Type B pancreatic cell (in vitro differentiated cells): ENCODE measurements around the gene HHIPL1. TPM values are rescaled to one million over a fixed set of nuclear protein-coding genes. Genes with fewer than 3 reads are reported as not detected.

Source experiments
- DNase-seq: peaks from one replicate; pipeline ENCODE4 v3.0.0; 2021; ENCODE audit warnings: mixed read lengths; ENCODE audit not compliant: unreplicated experiment; ENCODE audit errors: extremely low spot score
- H3K27ac Mint-ChIP-seq: 2 replicates; pipeline ENCODE4 v1.8.0; 2021; ENCODE audit warnings: mild to moderate bottlenecking, mixed read lengths
- H3K27me3 Mint-ChIP-seq: 2 replicates; pipeline ENCODE4 v1.8.0; 2021; ENCODE audit warnings: mixed read lengths
- H3K36me3 Mint-ChIP-seq: 2 replicates; pipeline ENCODE4 v1.8.0; 2021; ENCODE audit warnings: mixed read lengths
- H3K4me1 Mint-ChIP-seq: one replicate; pipeline ENCODE4 v1.8.0; 2021; ENCODE audit warnings: mixed read lengths; ENCODE audit not compliant: unreplicated experiment
- H3K4me3 Mint-ChIP-seq: 2 replicates; pipeline ENCODE4 v1.8.0; 2021; ENCODE audit warnings: mild to moderate bottlenecking, mixed read lengths
- H3K9me3 Mint-ChIP-seq: 2 replicates; pipeline ENCODE4 v1.8.0; 2021; ENCODE audit warnings: mixed read lengths
- total RNA-seq: library from RNA; stranded (reverse); gene quantifications from 2 replicates; pipeline ENCODE4 v1.2.1, GENCODE V29; 2021; ENCODE audit warnings: low replicate concordance
- TF ChIP-seq, protein P1 (sequence below): fragments of 200-600 bp; sonication (generic); conservative IDR thresholded peaks from 2 replicates; pipeline ENCODE4 v1.5.0; 2021; ENCODE audit warnings: antibody characterized with exemption, mild to moderate bottlenecking

HHIPL1 gene
- total RNA-seq, 1 donor from 2014 or later, result 1.4 TPM

DNA sequence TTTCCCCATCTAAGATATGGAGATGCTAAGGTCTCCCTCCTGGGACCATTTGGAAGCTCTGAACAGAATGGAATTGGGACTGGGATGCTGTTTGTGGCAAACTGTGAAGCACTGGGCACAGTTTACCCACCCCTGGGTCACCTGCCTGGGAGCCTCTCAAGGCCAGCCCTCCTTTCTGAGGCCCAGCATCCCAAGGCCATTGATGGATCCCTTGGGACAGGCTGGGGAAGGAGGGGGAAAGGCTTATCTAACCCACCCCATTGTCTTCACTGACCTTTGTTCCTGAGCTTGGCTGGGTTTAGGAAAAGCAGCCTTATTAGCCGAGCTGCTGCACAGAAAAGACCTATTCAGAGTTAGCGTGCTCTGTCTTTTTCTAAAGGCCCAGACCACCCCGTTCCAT is 46.2 kb upstream of the HHIPL1 start:
- TF ChIP-seq, protein P1, sequence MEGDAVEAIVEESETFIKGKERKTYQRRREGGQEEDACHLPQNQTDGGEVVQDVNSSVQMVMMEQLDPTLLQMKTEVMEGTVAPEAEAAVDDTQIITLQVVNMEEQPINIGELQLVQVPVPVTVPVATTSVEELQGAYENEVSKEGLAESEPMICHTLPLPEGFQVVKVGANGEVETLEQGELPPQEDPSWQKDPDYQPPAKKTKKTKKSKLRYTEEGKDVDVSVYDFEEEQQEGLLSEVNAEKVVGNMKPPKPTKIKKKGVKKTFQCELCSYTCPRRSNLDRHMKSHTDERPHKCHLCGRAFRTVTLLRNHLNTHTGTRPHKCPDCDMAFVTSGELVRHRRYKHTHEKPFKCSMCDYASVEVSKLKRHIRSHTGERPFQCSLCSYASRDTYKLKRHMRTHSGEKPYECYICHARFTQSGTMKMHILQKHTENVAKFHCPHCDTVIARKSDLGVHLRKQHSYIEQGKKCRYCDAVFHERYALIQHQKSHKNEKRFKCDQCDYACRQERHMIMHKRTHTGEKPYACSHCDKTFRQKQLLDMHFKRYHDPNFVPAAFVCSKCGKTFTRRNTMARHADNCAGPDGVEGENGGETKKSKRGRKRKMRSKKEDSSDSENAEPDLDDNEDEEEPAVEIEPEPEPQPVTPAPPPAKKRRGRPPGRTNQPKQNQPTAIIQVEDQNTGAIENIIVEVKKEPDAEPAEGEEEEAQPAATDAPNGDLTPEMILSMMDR, result no peak
- Mint-ChIP-seq H3K4me3 (peak overlapping the region; percentile 41), H3K27me3 (peaks cover 9% of the 10 kb centered on the region), H3K9me3 (no peaks in the 10 kb centered on the region), H3K27ac (peak overlapping the region; percentile 39), H3K36me3 (no peaks in the 10 kb centered on the region), H3K4me1 (peaks cover 66% of the 10 kb centered on the region)
- DNase-seq, result no peak

DNA sequence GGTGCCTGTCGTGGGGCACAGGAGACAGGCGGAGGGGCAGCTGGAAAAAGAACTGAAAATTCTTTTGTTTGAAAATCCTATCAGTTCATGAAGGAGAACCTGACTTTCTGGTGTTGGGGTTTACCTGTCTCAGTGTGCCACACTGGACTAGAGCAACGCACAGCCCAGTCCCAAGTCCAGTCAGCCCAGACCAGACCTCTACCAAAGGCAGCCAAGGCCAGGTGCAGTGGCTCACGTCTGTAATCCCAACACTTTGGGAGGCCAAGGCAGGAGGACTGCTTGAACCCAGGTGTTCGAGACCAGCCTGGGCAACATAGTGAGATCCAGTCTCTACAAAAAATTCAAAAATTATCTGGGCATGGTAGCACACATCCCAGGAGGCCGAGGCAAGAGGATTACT is 45.5 kb upstream of the HHIPL1 start:
- peak overlapping the region; percentile 39 for H3K27ac Mint-ChIP-seq
- TF ChIP-seq, protein P1, result no peak
- H3K36me3 Mint-ChIP-seq, result no peaks in the 10 kb centered on the region
- no peak for DNase-seq
- peak overlapping the region; percentile 41 for H3K4me3 Mint-ChIP-seq
- H3K9me3 Mint-ChIP-seq, result no peaks in the 10 kb centered on the region
- peaks cover 66% of the 10 kb centered on the region for H3K4me1 Mint-ChIP-seq
- H3K27me3 Mint-ChIP-seq, result peaks cover 9% of the 10 kb centered on the region

DNA sequence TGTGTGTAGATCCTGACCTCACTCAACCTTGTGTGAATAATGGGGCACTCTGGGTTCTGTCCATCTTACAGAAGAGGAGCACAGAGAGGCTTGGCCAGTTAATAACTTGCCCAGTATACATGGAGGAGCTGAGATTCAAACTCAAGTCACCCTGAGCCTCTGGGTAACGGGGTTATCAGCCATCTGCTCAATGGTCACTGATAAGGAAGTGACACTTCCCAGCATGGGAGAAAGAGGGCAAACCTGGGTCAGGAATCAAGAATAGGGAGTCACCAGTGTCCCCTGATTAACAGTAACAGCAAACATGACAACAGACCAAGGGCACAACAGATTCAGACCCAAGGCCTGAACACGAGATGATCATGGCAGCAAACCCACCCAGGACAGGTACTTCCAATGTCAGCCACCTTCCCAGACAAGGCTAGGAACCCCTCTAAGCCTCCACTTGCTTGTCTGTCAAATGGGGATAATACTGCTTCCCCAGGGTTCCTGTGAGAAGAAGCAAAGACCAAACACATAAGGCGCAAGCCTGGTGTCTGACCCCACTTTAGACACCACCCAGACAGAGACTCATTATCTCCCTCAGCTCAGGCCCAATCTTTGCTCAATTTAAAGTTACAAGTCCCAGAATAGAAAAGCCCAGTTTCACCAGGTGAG is 44.6 kb upstream of the HHIPL1 start:
- Mint-ChIP-seq H3K4me1 (peaks cover 59% of the 10 kb centered on the region), H3K36me3 (no peaks in the 10 kb centered on the region), H3K9me3 (no peaks in the 10 kb centered on the region), H3K4me3 (peak overlapping the region; percentile 74), H3K27me3 (peaks cover 9% of the 10 kb centered on the region), H3K27ac (peak overlapping the region; percentile 78)
- no peak for DNase-seq
- TF ChIP-seq, protein P1, result no peak

DNA sequence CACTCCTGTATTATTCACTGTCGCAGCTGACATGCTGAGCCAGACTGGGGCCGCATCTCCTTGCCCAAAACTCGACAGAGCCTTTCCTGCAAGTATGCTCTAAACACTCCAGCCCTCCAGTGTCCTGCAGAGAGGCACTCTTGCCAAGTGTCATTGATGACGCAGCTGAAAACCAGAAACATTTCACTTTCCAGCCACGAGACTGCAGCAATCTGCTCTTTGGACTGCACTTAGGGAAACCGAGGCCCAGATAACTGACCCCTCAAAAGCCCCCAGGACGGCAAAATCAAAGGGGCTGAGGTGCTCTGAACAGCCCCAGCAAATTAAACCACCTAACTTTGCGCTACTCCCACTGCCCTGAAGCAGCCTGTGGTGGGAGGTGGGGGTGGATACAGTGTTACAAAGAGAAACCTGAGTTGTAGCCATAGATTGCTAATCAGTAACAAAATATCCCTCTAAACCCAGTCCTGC is 43.5 kb upstream of the HHIPL1 start:
- Mint-ChIP-seq H3K27me3 (peaks cover 9% of the 10 kb centered on the region), H3K4me3 (peak overlapping the region; percentile 94), H3K36me3 (no peaks in the 10 kb centered on the region), H3K27ac (peak overlapping the region; percentile 78), H3K4me1 (peaks cover 59% of the 10 kb centered on the region), H3K9me3 (no peaks in the 10 kb centered on the region)
- TF ChIP-seq, protein P1, result no peak
- no peak for DNase-seq

DNA sequence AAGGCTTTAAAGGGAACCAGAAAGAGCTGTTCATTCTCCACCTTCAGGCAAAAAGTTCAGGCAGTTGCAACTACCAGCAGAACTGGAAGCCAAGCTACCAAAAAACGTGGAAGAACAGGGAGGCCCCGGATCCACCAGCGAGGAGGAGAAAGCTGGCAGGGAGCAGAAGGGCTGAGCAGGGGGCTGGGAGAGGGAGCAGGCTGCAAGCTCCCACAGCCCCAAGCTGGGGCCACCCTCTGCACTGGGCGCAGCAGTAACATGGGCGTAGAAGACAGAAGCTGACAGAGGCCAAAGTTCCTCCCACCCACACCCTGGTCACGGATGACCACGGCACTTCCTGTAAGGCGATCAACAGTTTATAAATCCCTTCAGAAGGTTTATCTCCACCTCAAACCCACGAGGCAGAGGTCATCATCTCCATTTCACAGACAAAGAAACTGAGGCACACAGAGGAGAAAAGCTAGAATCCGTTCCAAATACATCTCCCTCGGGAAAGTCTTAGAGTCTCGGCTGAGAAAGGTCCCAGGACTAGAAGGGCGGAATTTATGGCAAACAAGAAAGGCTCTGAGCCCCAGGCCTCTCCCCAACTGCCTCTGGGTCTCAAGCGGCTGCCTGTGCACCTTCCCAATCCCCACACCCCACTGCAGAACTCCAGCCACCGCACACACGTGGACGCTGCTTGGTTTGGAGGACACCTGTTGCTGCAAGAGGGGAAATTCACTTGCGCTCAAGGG is 42.7 kb upstream of the HHIPL1 start:
- no peaks in the 10 kb centered on the region for H3K9me3 Mint-ChIP-seq
- H3K4me1 Mint-ChIP-seq, result peaks cover 52% of the 10 kb centered on the region
- H3K4me3 Mint-ChIP-seq, result peak overlapping the region; percentile 94
- no peaks in the 10 kb centered on the region for H3K36me3 Mint-ChIP-seq
- TF ChIP-seq, protein P1, result no peak
- H3K27ac Mint-ChIP-seq, result peak overlapping the region; percentile 78
- H3K27me3 Mint-ChIP-seq, result peaks cover 9% of the 10 kb centered on the region
- DNase-seq, result no peak
